Vagina (tissue), 2 donors: Measurements from ENCODE around the gene GRIN2C. TPM values are rescaled to one million over a fixed set of nuclear protein-coding genes. Genes with fewer than 3 reads are reported as not detected.

Experiments
- DNase-seq, 2 donors: peaks; one replicate each; pipeline ENCODE4 v3.0.0-alpha.2; 2017; ENCODE audit errors: extremely low spot score in 2 of 2
- H3K27ac ChIP-seq: fragments of 200-600 bp; sonication (generic); one replicate; pipeline ENCODE4 v1.5.1; 2019
- H3K27me3 ChIP-seq: fragments of 200-600 bp; sonication (generic); one replicate; pipeline ENCODE4 v1.5.1; 2019
- H3K36me3 ChIP-seq, 2 donors: fragments of 200-600 bp; sonication (generic); one replicate each; pipeline ENCODE4 v1.5.1; 2017 to 2019
- H3K4me1 ChIP-seq: fragments of 200-600 bp; sonication (generic); one replicate; pipeline ENCODE4 v1.5.1; 2019
- H3K4me3 ChIP-seq, 2 donors: fragments of 200-600 bp; sonication (generic); 1 replicate in 1 of 2; 2 replicates in 1 of 2; pipeline ENCODE4 v1.5.1; 2016 to 2019
- H3K9me3 ChIP-seq: fragments of 200-600 bp; sonication (generic); one replicate; pipeline ENCODE4 v1.5.1; 2019
- CTCF ChIP-seq, 3 experiments: fragments of 450-650 bp in 2 of 3; fragments of 200-600 bp in 1 of 3; sonication (generic) in 1 of 3; IDR thresholded peaks; one replicate each; pipeline ENCODE4 v1.5.1; 2017 to 2019; ENCODE audit warnings: antibody characterized with exemption in 3 of 3, mild to moderate bottlenecking in 2 of 3, moderate library complexity in 2 of 3
- POLR2A ChIP-seq, 2 donors: fragments of 450-650 bp; IDR thresholded peaks; one replicate each; pipeline ENCODE4 v1.6.1; 2017; ENCODE audit warnings: antibody characterized with exemption in 2 of 2, mild to moderate bottlenecking in 2 of 2, moderate library complexity in 2 of 2
- POLR2AphosphoS5 ChIP-seq, 2 donors: sonication (generic); formaldehyde crosslinking; IDR thresholded peaks; one replicate each; pipeline ENCODE4 v1.9.0; 2017; ENCODE audit warnings: antibody characterized with exemption in 2 of 2, mild to moderate bottlenecking in 2 of 2, low read depth in 1 of 2; ENCODE audit not compliant: insufficient read depth in 1 of 2
- intact Hi-C: fragments of 100-400 bp; cut with DNase I; formaldehyde crosslinking; loops from one replicate; pipeline ENCODE4 v1.15.1; 2023
- total RNA-seq: library from RNA; depleted of rRNA; stranded (reverse); fragments of >200 nt; gene quantifications from one replicate; pipeline ENCODE4 v1.2.3, GENCODE V29; 2016

GRIN2C gene
- total RNA-seq, 1 donor from 2014 or later, result not detected

- TF ChIP-seq POLR2AphosphoS5 (IDR thresholded peaks at IDR 0.05; ENCODE audit: insufficient read depth in 1 of 2, low read depth in 1 of 2) (no peak), CTCF (IDR thresholded peaks at IDR 0.05) (no peak), POLR2A (IDR thresholded peaks at IDR 0.05) (no peak)
- Histone ChIP-seq H3K4me1 (no peaks in the 10 kb centered on the region), H3K9me3 (no peaks in the 10 kb centered on the region), H3K27ac (no peak overlapping the region), H3K4me3 (no peak overlapping the region), H3K36me3 (peaks cover 0 to 13% of the 10 kb centered on the region in 2 donors), H3K27me3 (no peaks in the 10 kb centered on the region)
- no peak for DNase-seq
- intact Hi-C loops, result no loop called here
Measured at GRCh38 chr17:74800531-74800930, 59.2 kb downstream of the GRIN2C start.

- no peaks in the 10 kb centered on the region for H3K27me3 ChIP-seq
- H3K36me3 ChIP-seq, result peaks cover 0 to 21% of the 10 kb centered on the region in 2 donors
- H3K4me1 ChIP-seq, result no peaks in the 10 kb centered on the region
- DNase-seq, result no peak
- H3K4me3 ChIP-seq, result no peak overlapping the region
- no peak for TF ChIP-seq POLR2AphosphoS5 (IDR thresholded peaks at IDR 0.05; ENCODE audit: insufficient read depth in 1 of 2, low read depth in 1 of 2)
- intact Hi-C loops, result no loop called here
- no peak overlapping the region for H3K27ac ChIP-seq
- H3K9me3 ChIP-seq, result no peaks in the 10 kb centered on the region
Measured at GRCh38 chr17:74799097-74799496, 60.6 kb downstream of the GRIN2C start.

- Histone ChIP-seq H3K4me3 (no peak overlapping the region), H3K36me3 (peaks cover 0 to 21% of the 10 kb centered on the region in 2 donors), H3K27me3 (no peaks in the 10 kb centered on the region), H3K4me1 (no peaks in the 10 kb centered on the region), H3K9me3 (no peaks in the 10 kb centered on the region), H3K27ac (no peak overlapping the region)
- intact Hi-C loops, result no loop called here
- DNase-seq, result no peak
- TF ChIP-seq POLR2AphosphoS5 (IDR thresholded peaks at IDR 0.05; ENCODE audit: insufficient read depth in 1 of 2, low read depth in 1 of 2) (no peak), POLR2A (IDR thresholded peaks at IDR 0.05) (no peak), CTCF (IDR thresholded peaks at IDR 0.05) (no peak)
Measured at GRCh38 chr17:74798239-74798707, 61.4 kb downstream of the GRIN2C start.

GRCh38 chr17:74797824-74798223 is 61.9 kb downstream of the GRIN2C start:
- Histone ChIP-seq H3K27ac (no peak overlapping the region), H3K4me3 (no peak overlapping the region), H3K4me1 (no peaks in the 10 kb centered on the region), H3K36me3 (peaks cover 0 to 21% of the 10 kb centered on the region in 2 donors), H3K9me3 (no peaks in the 10 kb centered on the region), H3K27me3 (no peaks in the 10 kb centered on the region)
- no peak for TF ChIP-seq POLR2AphosphoS5 (IDR thresholded peaks at IDR 0.05; ENCODE audit: insufficient read depth in 1 of 2, low read depth in 1 of 2)
- no peak for TF ChIP-seq POLR2A (IDR thresholded peaks at IDR 0.05)
- TF ChIP-seq CTCF (IDR thresholded peaks at IDR 0.05), result no peak
- intact Hi-C loops, result no loop called here
- no peak for DNase-seq

GRCh38 chr17:74796866-74797265 is 62.8 kb downstream of the GRIN2C start:
- H3K27me3 ChIP-seq, result no peaks in the 10 kb centered on the region
- peaks cover 0 to 18% of the 10 kb centered on the region in 2 donors for H3K36me3 ChIP-seq
- no peak overlapping the region for H3K4me3 ChIP-seq
- H3K4me1 ChIP-seq, result no peaks in the 10 kb centered on the region
- intact Hi-C loops, result no loop called here
- H3K9me3 ChIP-seq, result no peaks in the 10 kb centered on the region
- TF ChIP-seq POLR2AphosphoS5 (IDR thresholded peaks at IDR 0.05; ENCODE audit: insufficient read depth in 1 of 2, low read depth in 1 of 2) (no peak), CTCF (IDR thresholded peaks at IDR 0.05) (no peak), POLR2A (IDR thresholded peaks at IDR 0.05) (no peak)
- H3K27ac ChIP-seq, result no peak overlapping the region
- no peak for DNase-seq
